ENCODE data around the gene LARP1. TPM values are rescaled to one million over a fixed set of nuclear protein-coding genes. Genes with fewer than 3 reads are reported as not detected.
"Not testable (repeated sequence)": the region's sequence is repeated elsewhere in the genome, so short reads cannot be mapped to it uniquely, and the experiment has no call there.

The LARP1 gene
- total RNA-seq, 2 donors from 2014 or later, result 92.4 to 98.1 TPM

GRCh38 chr5:154729613-154730012 is 25.6 kb upstream of the LARP1 start:
- H3K9me3 ChIP-seq, result no peaks in the 10 kb centered on the region
- TF ChIP-seq CTCF (IDR thresholded peaks at IDR 0.05), result no peak
- H3K4me1 ChIP-seq, result no peaks in the 10 kb centered on the region
- no peak for DNase-seq (ENCODE audit: low spot score)
- no peaks in the 10 kb centered on the region for H3K27me3 ChIP-seq
- H3K36me3 ChIP-seq, result no peaks in the 10 kb centered on the region
- no peak overlapping the region for H3K27ac ChIP-seq
- no peak overlapping the region for H3K4me3 ChIP-seq

GRCh38 chr5:154730761-154731160 is 24.4 kb upstream of the LARP1 start:
- H3K27me3 ChIP-seq; H3K4me3 ChIP-seq; H3K9me3 ChIP-seq; H3K36me3 ChIP-seq; H3K4me1 ChIP-seq; H3K27ac ChIP-seq; DNase-seq (ENCODE audit: low spot score): not testable (repeated sequence)

GRCh38 chr5:154732212-154732611 is 23.0 kb upstream of the LARP1 start:
- no peaks in the 10 kb centered on the region for H3K4me1 ChIP-seq

GRCh38 chr5:154734370-154735248 is 20.6 kb upstream of the LARP1 start:
- Histone ChIP-seq H3K9me3 (no peaks in the 10 kb centered on the region), H3K36me3 (no peaks in the 10 kb centered on the region), H3K27ac (no peak overlapping the region), H3K27me3 (no peaks in the 10 kb centered on the region), H3K4me1 (no peaks in the 10 kb centered on the region), H3K4me3 (no peak overlapping the region)
- no peak for DNase-seq (ENCODE audit: low spot score)
- no peak for TF ChIP-seq CTCF (IDR thresholded peaks at IDR 0.05)

More at GRCh38 chr5:154732212-154732611, 23.0 kb upstream of the LARP1 start:
- DNase-seq (ENCODE audit: low spot score), result no peak
- Histone ChIP-seq H3K9me3 (no peaks in the 10 kb centered on the region), H3K27ac (no peak overlapping the region), H3K36me3 (no peaks in the 10 kb centered on the region), H3K4me3 (no peak overlapping the region), H3K27me3 (no peaks in the 10 kb centered on the region)
- TF ChIP-seq CTCF (IDR thresholded peaks at IDR 0.05), result no peak

- not testable (repeated sequence) for H3K4me3 ChIP-seq; H3K4me1 ChIP-seq; H3K27ac ChIP-seq; H3K36me3 ChIP-seq; H3K9me3 ChIP-seq; H3K27me3 ChIP-seq; DNase-seq (ENCODE audit: low spot score)
Measured at GRCh38 chr5:154735362-154735761, 19.8 kb upstream of the LARP1 start.

GRCh38 chr5:154736372-154736771 is 18.8 kb upstream of the LARP1 start:
- H3K27me3 ChIP-seq; DNase-seq (ENCODE audit: low spot score); H3K9me3 ChIP-seq; H3K36me3 ChIP-seq; H3K27ac ChIP-seq; H3K4me3 ChIP-seq: not testable (repeated sequence)
- H3K4me1 ChIP-seq, result peaks cover 0 to 11% of the 10 kb centered on the region in 2 donors

- H3K4me1 ChIP-seq, result peaks cover 0 to 13% of the 10 kb centered on the region in 2 donors
- H3K27me3 ChIP-seq, result no peaks in the 10 kb centered on the region
- DNase-seq (ENCODE audit: low spot score), result no peak
- no peaks in the 10 kb centered on the region for H3K36me3 ChIP-seq
- H3K27ac ChIP-seq, result no peak overlapping the region
- TF ChIP-seq CTCF (IDR thresholded peaks at IDR 0.05), result no peak
- no peak overlapping the region for H3K4me3 ChIP-seq
- no peaks in the 10 kb centered on the region for H3K9me3 ChIP-seq
Measured at GRCh38 chr5:154737667-154738320, 17.4 kb upstream of the LARP1 start.
